ENCODE results near the gene CMSS1. TPM values are rescaled to one million over a fixed set of nuclear protein-coding genes. Genes with fewer than 3 reads are reported as not detected.

CMSS1 gene
- total RNA-seq, 4 donors from 2014 or later, result 9.2 to 18.5 (median 12.9) TPM

DNA sequence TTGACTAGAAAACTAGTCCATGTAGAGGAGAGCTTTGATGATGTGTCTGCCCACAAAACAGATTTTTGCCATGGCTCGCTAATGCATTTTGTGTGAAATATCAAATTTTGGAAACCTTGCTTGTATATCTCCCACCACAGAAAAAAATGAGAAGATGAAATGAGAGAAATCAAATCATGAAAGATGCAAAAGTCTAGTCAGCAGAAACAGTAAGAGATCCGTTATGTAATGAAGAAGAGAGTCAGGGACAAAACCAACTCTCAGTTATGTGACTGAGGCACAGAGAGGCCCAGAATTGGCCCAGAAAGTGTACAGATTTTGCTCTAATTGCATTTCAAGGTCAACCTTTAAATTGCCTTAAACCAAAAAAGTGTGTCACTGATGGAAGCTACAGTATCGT lies 189.7 kb downstream of the CMSS1 start:
- intact Hi-C loops (cut with DNase I), result no loop called here
- peak overlapping the region in 1 of 4 donors; percentile 28 for H3K27ac ChIP-seq
- no peak for DNase-seq
- no peaks in the 10 kb centered on the region for H3K36me3 ChIP-seq
- TF ChIP-seq, protein P1, sequence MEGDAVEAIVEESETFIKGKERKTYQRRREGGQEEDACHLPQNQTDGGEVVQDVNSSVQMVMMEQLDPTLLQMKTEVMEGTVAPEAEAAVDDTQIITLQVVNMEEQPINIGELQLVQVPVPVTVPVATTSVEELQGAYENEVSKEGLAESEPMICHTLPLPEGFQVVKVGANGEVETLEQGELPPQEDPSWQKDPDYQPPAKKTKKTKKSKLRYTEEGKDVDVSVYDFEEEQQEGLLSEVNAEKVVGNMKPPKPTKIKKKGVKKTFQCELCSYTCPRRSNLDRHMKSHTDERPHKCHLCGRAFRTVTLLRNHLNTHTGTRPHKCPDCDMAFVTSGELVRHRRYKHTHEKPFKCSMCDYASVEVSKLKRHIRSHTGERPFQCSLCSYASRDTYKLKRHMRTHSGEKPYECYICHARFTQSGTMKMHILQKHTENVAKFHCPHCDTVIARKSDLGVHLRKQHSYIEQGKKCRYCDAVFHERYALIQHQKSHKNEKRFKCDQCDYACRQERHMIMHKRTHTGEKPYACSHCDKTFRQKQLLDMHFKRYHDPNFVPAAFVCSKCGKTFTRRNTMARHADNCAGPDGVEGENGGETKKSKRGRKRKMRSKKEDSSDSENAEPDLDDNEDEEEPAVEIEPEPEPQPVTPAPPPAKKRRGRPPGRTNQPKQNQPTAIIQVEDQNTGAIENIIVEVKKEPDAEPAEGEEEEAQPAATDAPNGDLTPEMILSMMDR (IDR thresholded peaks at IDR 0.05), result no peak
- no peak for TF ChIP-seq POLR2A (IDR thresholded peaks at IDR 0.05)
- H3K9me3 ChIP-seq, result no peaks in the 10 kb centered on the region
- 88 to 90% methylated on average over 3 of the region's 3 CpGs for WGBS, 2 donors
- H3K4me3 ChIP-seq, result no peak overlapping the region
- no peaks in the 10 kb centered on the region for H3K27me3 ChIP-seq
- H3K4me1 ChIP-seq, result peaks cover 9 to 59% (median 29%) of the 10 kb centered on the region in 3 donors

DNA sequence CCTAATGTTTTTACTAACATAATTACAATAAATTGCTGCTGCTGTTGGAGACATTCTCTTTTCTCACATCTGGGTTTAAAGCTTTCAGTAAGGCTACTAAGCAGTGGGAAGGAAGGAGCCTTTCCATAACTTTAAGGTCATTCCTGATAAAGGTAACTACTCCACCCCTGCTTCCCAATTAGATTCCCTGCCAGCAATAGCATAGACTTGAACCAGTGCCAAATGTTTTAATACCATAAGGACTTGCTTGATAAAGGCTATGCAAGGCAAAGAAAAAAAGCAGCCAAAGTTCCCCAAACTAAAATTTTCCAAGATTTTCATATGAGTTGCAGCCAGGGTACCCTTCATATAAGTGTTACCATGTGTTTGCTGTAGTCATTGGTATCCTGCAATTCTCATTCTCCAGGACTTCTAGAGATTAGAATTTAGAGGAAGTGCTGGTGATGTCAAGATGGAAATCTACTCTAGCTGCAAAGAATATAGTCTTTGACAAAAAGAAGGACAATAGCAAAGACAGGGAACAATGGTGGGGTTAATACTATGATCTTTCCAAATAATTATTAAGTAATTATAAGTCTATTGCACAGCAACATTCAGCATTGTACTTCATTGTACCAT lies 190.5 kb downstream of the CMSS1 start:
- DNase-seq, result no peak
- TF ChIP-seq, protein P1 (IDR thresholded peaks at IDR 0.05), result no peak
- TF ChIP-seq POLR2A (IDR thresholded peaks at IDR 0.05), result no peak
- H3K4me3 ChIP-seq, result no peak overlapping the region
- H3K9me3 ChIP-seq, result no peaks in the 10 kb centered on the region
- H3K4me1 ChIP-seq, result peaks cover 1 to 50% (median 20%) of the 10 kb centered on the region in 3 donors
- no peaks in the 10 kb centered on the region for H3K27me3 ChIP-seq
- intact Hi-C loops (cut with DNase I), result no loop called here
- H3K27ac ChIP-seq, result no peak overlapping the region
- no peaks in the 10 kb centered on the region for H3K36me3 ChIP-seq

DNA sequence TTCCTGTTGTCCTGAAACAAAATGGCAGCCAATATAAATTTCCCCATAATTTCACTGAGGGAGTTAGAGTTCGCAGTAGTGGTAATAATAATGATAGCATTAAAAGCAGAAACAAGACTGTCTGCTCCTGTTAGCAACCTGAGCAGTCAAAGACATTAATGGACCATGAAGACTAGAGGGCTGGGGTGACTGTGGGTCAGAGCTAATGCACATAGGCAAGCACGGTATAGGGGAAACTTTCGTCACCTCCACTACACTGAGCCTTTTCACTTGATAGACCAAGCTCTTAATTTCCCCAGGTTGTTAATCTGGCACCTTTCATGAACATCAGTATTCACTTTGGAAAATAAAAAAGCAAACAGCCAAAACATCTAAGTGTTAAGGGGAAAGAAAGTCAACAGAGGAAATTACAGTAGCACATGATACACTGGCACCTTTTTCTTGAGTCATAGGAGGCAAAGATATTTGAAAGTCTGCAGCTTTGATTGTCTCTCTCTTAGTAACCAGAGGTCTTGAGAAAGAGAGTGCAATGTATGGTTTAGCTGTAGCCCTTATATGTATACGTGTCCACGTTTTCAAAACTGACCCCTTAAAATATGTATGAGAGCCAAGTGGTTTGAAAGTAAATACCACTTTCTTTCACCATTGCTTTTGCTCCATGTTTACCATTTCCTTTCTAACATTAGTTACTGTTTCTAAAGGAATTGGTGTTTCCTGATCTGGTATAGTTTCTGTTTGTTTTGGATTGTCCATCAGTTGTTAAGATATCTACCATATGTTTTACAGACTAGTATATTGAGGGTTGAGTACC lies 191.8 kb downstream of the CMSS1 start:
- Histone ChIP-seq H3K9me3 (no peaks in the 10 kb centered on the region), H3K27ac (peak overlapping the region in 1 of 4 donors; percentile 32), H3K4me3 (no peak overlapping the region), H3K27me3 (no peaks in the 10 kb centered on the region), H3K36me3 (no peaks in the 10 kb centered on the region), H3K4me1 (peaks cover 0 to 39% (median 16%) of the 10 kb centered on the region in 3 donors)
- intact Hi-C loops (cut with DNase I), result no loop called here
- TF ChIP-seq, protein P1 (IDR thresholded peaks at IDR 0.05), result no peak
- TF ChIP-seq POLR2A (IDR thresholded peaks at IDR 0.05), result no peak
- no peak for DNase-seq
- WGBS, 2 donors, result 76 to 79% methylated on average over 5 of the region's 5 CpGs

DNA sequence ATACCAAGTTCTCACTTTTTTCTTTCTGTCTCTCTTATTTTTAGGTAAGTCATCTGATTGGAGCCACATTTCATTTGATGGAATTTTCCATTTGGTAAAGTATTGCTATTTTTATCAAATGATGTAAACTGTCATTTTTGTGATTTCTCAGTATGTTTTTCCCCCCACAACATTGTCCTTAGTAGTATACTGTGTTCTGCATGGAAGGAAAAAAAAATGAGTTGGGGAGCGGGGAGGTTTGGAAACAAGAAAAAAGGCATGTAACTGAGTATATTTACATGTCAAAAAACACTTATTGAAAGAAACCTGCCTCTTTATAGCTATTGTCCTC lies 192.4 kb downstream of the CMSS1 start:
- intact Hi-C loops (cut with DNase I), result no loop called here
- Histone ChIP-seq H3K4me3 (no peak overlapping the region), H3K9me3 (no peaks in the 10 kb centered on the region), H3K27ac (no peak overlapping the region), H3K4me1 (peaks cover 0 to 33% (median 11%) of the 10 kb centered on the region in 3 donors), H3K36me3 (no peaks in the 10 kb centered on the region), H3K27me3 (no peaks in the 10 kb centered on the region)
- 93 to 100% methylated on average over 1 of the region's 1 CpG for WGBS, 2 donors
- no peak for DNase-seq
- TF ChIP-seq, protein P1 (IDR thresholded peaks at IDR 0.05), result no peak
- TF ChIP-seq POLR2A (IDR thresholded peaks at IDR 0.05), result no peak

DNA sequence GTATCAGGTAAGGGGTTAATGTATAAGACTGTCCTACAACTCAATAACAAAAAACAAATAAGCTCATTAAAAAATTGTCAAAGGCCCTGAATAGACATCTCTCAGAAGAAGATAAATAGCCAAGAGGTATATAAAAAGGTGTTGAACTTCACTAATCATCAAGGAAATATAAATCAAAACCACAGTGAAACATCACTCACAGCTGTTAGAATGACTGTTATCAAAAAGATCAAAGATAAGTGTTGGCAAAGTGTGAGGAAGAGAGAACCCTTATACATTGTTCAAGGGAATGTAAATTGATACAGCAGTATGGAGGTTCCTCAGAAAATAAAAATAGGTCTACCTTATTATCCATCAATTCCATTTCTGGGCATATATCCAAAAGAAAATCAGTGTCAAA lies 201.1 kb downstream of the CMSS1 start:
- H3K9me3 ChIP-seq, result no peaks in the 10 kb centered on the region
- intact Hi-C loops (cut with DNase I), result no loop called here
- no peaks in the 10 kb centered on the region for H3K27me3 ChIP-seq
- H3K36me3 ChIP-seq, result no peaks in the 10 kb centered on the region
- no peak for TF ChIP-seq POLR2A (IDR thresholded peaks at IDR 0.05)
- TF ChIP-seq, protein P1 (IDR thresholded peaks at IDR 0.05), result no peak
- H3K4me3 ChIP-seq, result no peak overlapping the region
- DNase-seq, result no peak
- H3K27ac ChIP-seq, result no peak overlapping the region
- H3K4me1 ChIP-seq, result peaks cover 0 to 23% (median 8%) of the 10 kb centered on the region in 3 donors
